ENCODE results near the gene DST.

Gene DST

GRCh38 chr6:56521976-56522375, 120.7 kb downstream of the DST start:
- Histone ChIP-seq H3K4me3 (ENCODE audit: low read length) (no peak overlapping the region), H3K4me1 (ENCODE audit: control insufficient read depth, insufficient read depth, low read length) (peaks cover 40% of the 10 kb centered on the region)
- DNase-seq (ENCODE audit: low read depth) = no peak

GRCh38 chr6:56521454-56521853, 121.2 kb downstream of the DST start:
- H3K4me3 ChIP-seq (ENCODE audit: low read length) = no peak overlapping the region
- peaks cover 37% of the 10 kb centered on the region for H3K4me1 ChIP-seq (ENCODE audit: control insufficient read depth, insufficient read depth, low read length)
- no peak for DNase-seq (ENCODE audit: low read depth)
- no peaks in the 10 kb centered on the region for H3K9me3 ChIP-seq (ENCODE audit: control insufficient read depth, low read length)
- H3K36me3 ChIP-seq (ENCODE audit: control insufficient read depth, insufficient read depth, low read length, severe bottlenecking) = peaks cover 22% of the 10 kb centered on the region
- H3K27me3 ChIP-seq (replicated peaks; ENCODE audit: control insufficient read depth, insufficient read depth, low read length) = no peaks in the 10 kb centered on the region
- H3K9ac ChIP-seq (ENCODE audit: low read length) = no peak overlapping the region

More at GRCh38 chr6:56521976-56522375, 120.7 kb downstream of the DST start:
- no peak overlapping the region for H3K9ac ChIP-seq (ENCODE audit: low read length)
- no peaks in the 10 kb centered on the region for H3K27me3 ChIP-seq (replicated peaks; ENCODE audit: control insufficient read depth, insufficient read depth, low read length)
- no peaks in the 10 kb centered on the region for H3K9me3 ChIP-seq (ENCODE audit: control insufficient read depth, low read length)
- H3K36me3 ChIP-seq (ENCODE audit: control insufficient read depth, insufficient read depth, low read length, severe bottlenecking) = peaks cover 17% of the 10 kb centered on the region

GRCh38 chr6:56520218-56520617, 122.5 kb downstream of the DST start:
- Histone ChIP-seq H3K4me1 (ENCODE audit: control insufficient read depth, insufficient read depth, low read length) (peaks cover 30% of the 10 kb centered on the region), H3K4me3 (ENCODE audit: low read length) (no peak overlapping the region), H3K9me3 (ENCODE audit: control insufficient read depth, low read length) (no peaks in the 10 kb centered on the region), H3K36me3 (ENCODE audit: control insufficient read depth, insufficient read depth, low read length, severe bottlenecking) (peaks cover 23% of the 10 kb centered on the region), H3K9ac (ENCODE audit: low read length) (no peak overlapping the region), H3K27me3 (replicated peaks; ENCODE audit: control insufficient read depth, insufficient read depth, low read length) (no peaks in the 10 kb centered on the region)
- DNase-seq (ENCODE audit: low read depth) = no peak

DNA sequence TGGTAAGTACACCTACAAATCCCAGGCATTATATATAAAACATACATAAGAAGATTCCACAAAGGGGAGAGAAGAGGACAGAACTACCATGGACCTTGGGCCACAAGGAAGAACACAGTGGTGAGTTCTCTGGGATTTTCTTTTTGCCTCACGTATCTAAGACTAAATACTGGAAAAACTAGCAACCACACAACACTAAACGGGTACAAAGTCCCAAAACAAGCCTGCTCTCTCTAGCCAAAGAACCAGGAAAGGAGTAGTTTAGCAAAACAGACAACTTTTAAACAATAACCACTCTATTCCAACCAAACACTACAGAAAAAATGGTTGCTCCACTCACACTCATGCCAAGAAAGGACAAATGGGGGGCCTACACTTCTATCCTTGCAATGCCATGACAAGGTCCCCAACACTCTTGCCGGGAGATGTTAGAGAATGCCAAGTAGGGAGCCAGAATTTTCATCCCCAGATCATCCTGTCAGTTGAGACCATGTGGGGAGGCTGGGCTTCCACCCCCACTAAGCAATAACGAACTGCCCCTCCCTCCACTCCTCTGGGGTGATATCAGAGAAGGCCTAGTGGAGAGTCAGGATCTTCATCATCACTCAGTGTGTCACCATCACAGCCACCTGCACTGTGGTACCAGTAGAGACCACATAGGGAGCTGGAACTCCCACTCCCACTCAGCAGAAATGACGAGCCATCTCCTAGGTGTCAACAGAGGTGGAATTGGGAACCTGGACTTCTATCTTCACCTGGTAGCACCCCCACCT, 123.5 kb downstream of the DST start:
- Histone ChIP-seq H3K9ac (ENCODE audit: low read length) (no peak overlapping the region), H3K4me3 (ENCODE audit: low read length) (no peak overlapping the region), H3K27me3 (replicated peaks; ENCODE audit: control insufficient read depth, insufficient read depth, low read length) (no peaks in the 10 kb centered on the region), H3K9me3 (ENCODE audit: control insufficient read depth, low read length) (no peaks in the 10 kb centered on the region), H3K36me3 (ENCODE audit: control insufficient read depth, insufficient read depth, low read length, severe bottlenecking) (peaks cover 32% of the 10 kb centered on the region), H3K4me1 (ENCODE audit: control insufficient read depth, insufficient read depth, low read length) (peaks cover 33% of the 10 kb centered on the region)
- DNase-seq (ENCODE audit: low read depth) = no peak

DNA sequence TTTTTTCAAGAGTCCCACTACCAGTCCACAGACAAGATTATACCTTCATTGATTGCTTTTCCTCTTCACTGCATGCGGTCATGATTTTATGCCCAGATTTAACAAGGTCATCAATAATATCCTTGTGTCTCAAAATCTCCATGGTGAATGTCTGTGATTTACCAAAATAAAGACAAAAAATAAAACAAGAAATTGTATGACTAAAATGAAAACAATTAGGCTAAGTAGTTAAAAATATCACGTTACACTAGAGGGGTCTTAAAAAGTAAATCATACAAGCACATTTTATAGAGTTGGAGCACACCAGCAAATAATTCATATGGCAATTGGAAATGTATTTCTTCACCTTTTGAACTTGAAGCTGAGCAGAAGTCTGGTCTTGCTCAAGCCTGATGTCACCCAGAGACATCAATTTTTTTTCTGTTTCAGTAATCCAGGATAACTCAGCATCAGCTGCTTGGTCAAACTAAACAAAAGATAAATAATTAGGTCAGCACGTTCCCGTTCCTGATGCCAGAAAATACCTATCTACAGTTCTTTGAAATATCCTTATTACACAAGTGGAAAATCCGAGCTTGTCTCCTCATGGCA, 125.4 kb downstream of the DST start:
- peaks cover 33% of the 10 kb centered on the region for H3K36me3 ChIP-seq (ENCODE audit: control insufficient read depth, insufficient read depth, low read length, severe bottlenecking)

GRCh38 chr6:56516003-56516402, 126.7 kb downstream of the DST start:
- Histone ChIP-seq H3K27me3 (replicated peaks; ENCODE audit: control insufficient read depth, insufficient read depth, low read length) (no peaks in the 10 kb centered on the region), H3K9me3 (ENCODE audit: control insufficient read depth, low read length) (no peaks in the 10 kb centered on the region), H3K36me3 (ENCODE audit: control insufficient read depth, insufficient read depth, low read length, severe bottlenecking) (peaks cover 45% of the 10 kb centered on the region), H3K9ac (ENCODE audit: low read length) (no peak overlapping the region), H3K4me1 (ENCODE audit: control insufficient read depth, insufficient read depth, low read length) (peaks cover 34% of the 10 kb centered on the region), H3K4me3 (ENCODE audit: low read length) (no peak overlapping the region)
- no peak for DNase-seq (ENCODE audit: low read depth)

More for the DNA sequence above, 125.4 kb downstream of the DST start:
- Histone ChIP-seq H3K4me1 (ENCODE audit: control insufficient read depth, insufficient read depth, low read length) (peaks cover 34% of the 10 kb centered on the region), H3K9me3 (ENCODE audit: control insufficient read depth, low read length) (no peaks in the 10 kb centered on the region), H3K27me3 (replicated peaks; ENCODE audit: control insufficient read depth, insufficient read depth, low read length) (no peaks in the 10 kb centered on the region), H3K4me3 (ENCODE audit: low read length) (no peak overlapping the region), H3K9ac (ENCODE audit: low read length) (no peak overlapping the region)
- peak; percentile 54 for DNase-seq (ENCODE audit: low read depth)

- H3K4me1 ChIP-seq (ENCODE audit: control insufficient read depth, insufficient read depth, low read length) = peaks cover 34% of the 10 kb centered on the region
- peak overlapping the region; percentile 2 for H3K9ac ChIP-seq (ENCODE audit: low read length)
- no peak for DNase-seq (ENCODE audit: low read depth)
- H3K4me3 ChIP-seq (ENCODE audit: low read length) = no peak overlapping the region
- peaks cover 47% of the 10 kb centered on the region for H3K36me3 ChIP-seq (ENCODE audit: control insufficient read depth, insufficient read depth, low read length, severe bottlenecking)
- no peaks in the 10 kb centered on the region for H3K9me3 ChIP-seq (ENCODE audit: control insufficient read depth, low read length)
- no peaks in the 10 kb centered on the region for H3K27me3 ChIP-seq (replicated peaks; ENCODE audit: control insufficient read depth, insufficient read depth, low read length)
These were observed 127.4 kb downstream of the DST start for GRCh38 chr6:56515081-56515905.

DNA sequence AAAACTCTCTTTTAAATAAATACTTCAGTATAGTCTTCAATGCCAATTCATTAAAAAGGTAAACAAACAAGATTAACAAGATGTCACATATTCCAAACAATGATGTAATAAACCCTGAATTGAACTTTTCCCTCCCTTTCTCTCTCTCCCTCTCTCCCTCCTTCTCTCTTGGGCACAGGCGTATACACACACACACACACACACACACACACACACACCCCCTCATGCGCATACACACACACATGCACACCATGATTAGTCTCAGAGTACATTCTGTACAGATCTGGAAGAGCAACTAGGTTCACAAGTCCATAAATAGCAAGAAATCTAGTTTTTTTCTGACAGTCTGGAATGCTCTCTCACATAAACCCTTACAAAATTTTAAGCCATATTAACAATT, 128.3 kb downstream of the DST start:
- peaks cover 53% of the 10 kb centered on the region for H3K36me3 ChIP-seq (ENCODE audit: control insufficient read depth, insufficient read depth, low read length, severe bottlenecking)
- H3K27me3 ChIP-seq (replicated peaks; ENCODE audit: control insufficient read depth, insufficient read depth, low read length) = no peaks in the 10 kb centered on the region
- peaks cover 34% of the 10 kb centered on the region for H3K4me1 ChIP-seq (ENCODE audit: control insufficient read depth, insufficient read depth, low read length)
- H3K4me3 ChIP-seq (ENCODE audit: low read length) = no peak overlapping the region
- H3K9ac ChIP-seq (ENCODE audit: low read length) = peak overlapping the region; percentile 2
- DNase-seq (ENCODE audit: low read depth) = peak; percentile 39
- H3K9me3 ChIP-seq (ENCODE audit: control insufficient read depth, low read length) = no peaks in the 10 kb centered on the region

GRCh38 chr6:56513631-56514030, 129.1 kb downstream of the DST start:
- Histone ChIP-seq H3K4me1 (ENCODE audit: control insufficient read depth, insufficient read depth, low read length) (peaks cover 34% of the 10 kb centered on the region), H3K27me3 (replicated peaks; ENCODE audit: control insufficient read depth, insufficient read depth, low read length) (no peaks in the 10 kb centered on the region), H3K9me3 (ENCODE audit: control insufficient read depth, low read length) (no peaks in the 10 kb centered on the region), H3K36me3 (ENCODE audit: control insufficient read depth, insufficient read depth, low read length, severe bottlenecking) (peaks cover 60% of the 10 kb centered on the region), H3K9ac (ENCODE audit: low read length) (no peak overlapping the region), H3K4me3 (ENCODE audit: low read length) (no peak overlapping the region)
- DNase-seq (ENCODE audit: low read depth) = no peak

GRCh38 chr6:56511591-56511990, 131.1 kb downstream of the DST start:
- Histone ChIP-seq H3K4me1 (ENCODE audit: control insufficient read depth, insufficient read depth, low read length) (peaks cover 28% of the 10 kb centered on the region), H3K9me3 (ENCODE audit: control insufficient read depth, low read length) (no peaks in the 10 kb centered on the region), H3K36me3 (ENCODE audit: control insufficient read depth, insufficient read depth, low read length, severe bottlenecking) (peaks cover 72% of the 10 kb centered on the region), H3K9ac (ENCODE audit: low read length) (no peak overlapping the region), H3K4me3 (ENCODE audit: low read length) (no peak overlapping the region), H3K27me3 (replicated peaks; ENCODE audit: control insufficient read depth, insufficient read depth, low read length) (no peaks in the 10 kb centered on the region)
- no peak for DNase-seq (ENCODE audit: low read depth)

- Histone ChIP-seq H3K36me3 (ENCODE audit: control insufficient read depth, insufficient read depth, low read length, severe bottlenecking) (peaks cover 72% of the 10 kb centered on the region), H3K9ac (ENCODE audit: low read length) (no peak overlapping the region), H3K27me3 (replicated peaks; ENCODE audit: control insufficient read depth, insufficient read depth, low read length) (no peaks in the 10 kb centered on the region), H3K4me3 (ENCODE audit: low read length) (no peak overlapping the region), H3K9me3 (ENCODE audit: control insufficient read depth, low read length) (no peaks in the 10 kb centered on the region), H3K4me1 (ENCODE audit: control insufficient read depth, insufficient read depth, low read length) (peaks cover 32% of the 10 kb centered on the region)
- DNase-seq (ENCODE audit: low read depth) = no peak
These were observed 131.6 kb downstream of the DST start for GRCh38 chr6:56510984-56511531.
